ENCODE measurements around the gene CHKA. TPM values are rescaled to one million over a fixed set of nuclear protein-coding genes. Genes with fewer than 3 reads are reported as not detected.
A peak's percentile ranks its signal among the peaks of the same experiment; 100 is the strongest.

Gene CHKA
- total RNA-seq, 1 donor from 2014 or later = 18.2 TPM

DNA sequence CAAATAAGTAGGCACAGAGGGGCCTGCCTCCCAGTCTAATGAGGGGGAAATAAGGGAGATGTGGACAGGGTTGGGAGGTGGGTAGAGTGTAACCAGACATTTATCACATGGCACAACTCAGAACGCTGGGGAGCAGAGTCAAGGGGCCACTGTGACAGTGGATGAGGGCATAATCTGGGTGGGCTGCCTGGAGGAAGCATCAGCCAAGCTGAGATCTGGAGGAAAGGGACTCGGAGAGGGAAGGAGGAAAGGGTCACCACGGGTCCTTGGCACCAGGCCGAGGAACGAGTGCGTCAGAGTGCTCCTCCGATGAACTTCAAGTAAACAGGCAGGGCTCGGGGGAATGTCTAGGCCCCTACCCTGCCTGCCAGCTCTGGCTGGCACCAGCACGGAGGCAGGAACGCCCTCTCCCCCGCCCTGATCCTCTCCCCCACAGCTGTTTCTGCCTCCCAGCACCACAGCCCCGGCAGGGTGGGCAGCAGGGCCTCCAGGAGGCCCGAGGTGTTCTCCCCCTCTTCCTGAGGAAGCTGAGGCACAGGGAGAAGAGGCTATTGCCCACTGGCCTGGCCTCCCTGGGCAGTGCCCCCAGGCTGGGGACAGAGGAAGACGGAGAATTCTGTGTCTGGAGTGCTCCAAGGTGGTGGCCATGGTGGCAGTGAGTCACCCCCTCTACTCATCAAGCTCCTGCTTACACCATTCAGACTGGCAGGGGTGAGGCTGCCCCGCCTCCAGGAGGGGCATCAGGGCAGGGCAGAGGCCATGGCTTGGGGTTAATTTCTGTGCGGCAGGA is 106.8 kb downstream of the CHKA start:
- Histone ChIP-seq H3K9me3 (no peaks in the 10 kb centered on the region), H3K27ac (peak overlapping the region; percentile 85), H3K27me3 (no peaks in the 10 kb centered on the region), H3K36me3 (no peaks in the 10 kb centered on the region), H3K4me1 (peaks cover 72% of the 10 kb centered on the region), H3K4me3 (no peak overlapping the region)
- no peak for TF ChIP-seq POLR2A (IDR thresholded peaks at IDR 0.05)
- TF ChIP-seq POLR2AphosphoS5 (IDR thresholded peaks at IDR 0.05; ENCODE audit: insufficient read depth in 1 of 2, low read depth in 1 of 2) = peak in 1 of 2 donors; percentile 56
- TF ChIP-seq, protein P1, sequence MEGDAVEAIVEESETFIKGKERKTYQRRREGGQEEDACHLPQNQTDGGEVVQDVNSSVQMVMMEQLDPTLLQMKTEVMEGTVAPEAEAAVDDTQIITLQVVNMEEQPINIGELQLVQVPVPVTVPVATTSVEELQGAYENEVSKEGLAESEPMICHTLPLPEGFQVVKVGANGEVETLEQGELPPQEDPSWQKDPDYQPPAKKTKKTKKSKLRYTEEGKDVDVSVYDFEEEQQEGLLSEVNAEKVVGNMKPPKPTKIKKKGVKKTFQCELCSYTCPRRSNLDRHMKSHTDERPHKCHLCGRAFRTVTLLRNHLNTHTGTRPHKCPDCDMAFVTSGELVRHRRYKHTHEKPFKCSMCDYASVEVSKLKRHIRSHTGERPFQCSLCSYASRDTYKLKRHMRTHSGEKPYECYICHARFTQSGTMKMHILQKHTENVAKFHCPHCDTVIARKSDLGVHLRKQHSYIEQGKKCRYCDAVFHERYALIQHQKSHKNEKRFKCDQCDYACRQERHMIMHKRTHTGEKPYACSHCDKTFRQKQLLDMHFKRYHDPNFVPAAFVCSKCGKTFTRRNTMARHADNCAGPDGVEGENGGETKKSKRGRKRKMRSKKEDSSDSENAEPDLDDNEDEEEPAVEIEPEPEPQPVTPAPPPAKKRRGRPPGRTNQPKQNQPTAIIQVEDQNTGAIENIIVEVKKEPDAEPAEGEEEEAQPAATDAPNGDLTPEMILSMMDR (IDR thresholded peaks at IDR 0.05) = no peak
- intact Hi-C loops (cut with DNase I) = no loop called here
- DNase-seq (ENCODE audit: extremely low spot score in 2 of 2) = no peak

DNA sequence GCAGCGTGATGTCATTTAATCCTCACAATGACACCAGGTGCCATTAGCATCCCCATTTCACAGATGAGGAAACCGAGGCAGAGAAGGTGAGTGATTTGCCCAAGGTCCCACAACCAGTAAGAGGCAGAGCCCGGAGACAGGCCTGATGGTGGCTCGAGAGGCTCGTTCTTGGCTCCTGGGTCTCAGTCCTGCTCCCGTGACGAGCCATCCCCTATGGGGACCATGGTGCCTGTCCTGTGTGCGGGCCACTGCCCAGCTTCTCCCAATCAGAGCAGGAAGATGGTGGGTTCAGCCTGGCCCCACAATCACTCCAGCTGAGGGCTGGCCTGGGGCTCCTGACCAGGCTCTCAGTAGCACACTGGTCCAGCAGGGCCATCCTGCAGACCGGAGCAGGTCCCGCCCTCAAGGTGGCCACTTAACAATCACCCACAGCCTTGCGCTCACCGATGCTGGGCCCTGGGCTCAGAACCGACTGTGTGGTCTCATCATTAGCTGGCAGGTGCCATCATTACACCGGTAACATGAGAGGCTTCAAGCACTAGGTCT is 107.5 kb downstream of the CHKA start:
- intact Hi-C loops (cut with DNase I) = no loop called here
- DNase-seq (ENCODE audit: extremely low spot score in 2 of 2) = no peak
- H3K4me1 ChIP-seq = peaks cover 79% of the 10 kb centered on the region
- TF ChIP-seq POLR2AphosphoS5 (IDR thresholded peaks at IDR 0.05; ENCODE audit: insufficient read depth in 1 of 2, low read depth in 1 of 2) (no peak), POLR2A (IDR thresholded peaks at IDR 0.05) (no peak)
- TF ChIP-seq, protein P1 (IDR thresholded peaks at IDR 0.05) = no peak
- no peaks in the 10 kb centered on the region for H3K9me3 ChIP-seq
- no peak overlapping the region for H3K4me3 ChIP-seq
- no peaks in the 10 kb centered on the region for H3K36me3 ChIP-seq
- H3K27ac ChIP-seq = peak overlapping the region; percentile 85
- H3K27me3 ChIP-seq = no peaks in the 10 kb centered on the region

DNA sequence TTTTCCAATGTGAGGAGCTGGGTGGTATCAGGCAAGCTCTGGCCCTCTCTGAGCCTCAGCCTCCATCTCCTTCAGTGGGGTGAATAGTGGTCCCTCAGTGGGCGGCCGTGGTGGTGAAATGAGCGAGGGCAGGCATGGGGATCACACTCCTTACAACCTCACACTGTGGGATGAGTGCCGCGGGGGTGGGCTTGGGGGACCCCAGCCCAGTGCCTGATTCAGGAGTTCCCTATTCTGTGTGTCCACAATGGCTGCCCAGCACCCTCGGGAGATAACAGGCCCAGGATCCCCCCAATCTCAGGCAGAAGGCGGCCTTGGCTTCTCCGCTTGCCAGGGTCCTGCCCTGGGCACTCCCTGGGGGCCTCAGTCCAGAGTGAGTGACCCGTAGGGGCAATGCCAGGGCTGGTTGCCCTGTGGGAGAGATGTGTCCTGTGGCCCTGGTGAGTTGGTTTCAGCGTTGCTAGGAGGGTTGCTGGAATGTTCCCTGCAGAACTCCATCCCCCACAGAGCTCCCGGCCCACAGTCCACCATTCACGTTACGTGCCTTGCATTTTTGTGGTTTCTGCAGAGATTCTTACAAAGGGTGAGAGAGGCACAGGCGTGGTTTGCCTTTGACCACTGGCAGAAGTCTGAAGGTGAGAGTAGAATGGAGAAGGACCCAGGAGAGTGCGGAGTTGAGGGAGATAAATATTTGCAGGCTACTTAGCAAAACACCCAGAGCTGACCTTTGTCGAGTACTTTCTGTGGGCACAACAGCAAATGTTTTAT is 108.2 kb downstream of the CHKA start:
- no peaks in the 10 kb centered on the region for H3K27me3 ChIP-seq
- no peaks in the 10 kb centered on the region for H3K36me3 ChIP-seq
- H3K4me1 ChIP-seq = peaks cover 85% of the 10 kb centered on the region
- no peak overlapping the region for H3K4me3 ChIP-seq
- TF ChIP-seq, protein P1 (IDR thresholded peaks at IDR 0.05) = no peak
- TF ChIP-seq POLR2AphosphoS5 (IDR thresholded peaks at IDR 0.05; ENCODE audit: insufficient read depth in 1 of 2, low read depth in 1 of 2) (no peak), POLR2A (IDR thresholded peaks at IDR 0.05) (no peak)
- intact Hi-C loops (cut with DNase I) = no loop called here
- H3K9me3 ChIP-seq = no peaks in the 10 kb centered on the region
- no peak for DNase-seq (ENCODE audit: extremely low spot score in 2 of 2)
- peak overlapping the region; percentile 85 for H3K27ac ChIP-seq

DNA sequence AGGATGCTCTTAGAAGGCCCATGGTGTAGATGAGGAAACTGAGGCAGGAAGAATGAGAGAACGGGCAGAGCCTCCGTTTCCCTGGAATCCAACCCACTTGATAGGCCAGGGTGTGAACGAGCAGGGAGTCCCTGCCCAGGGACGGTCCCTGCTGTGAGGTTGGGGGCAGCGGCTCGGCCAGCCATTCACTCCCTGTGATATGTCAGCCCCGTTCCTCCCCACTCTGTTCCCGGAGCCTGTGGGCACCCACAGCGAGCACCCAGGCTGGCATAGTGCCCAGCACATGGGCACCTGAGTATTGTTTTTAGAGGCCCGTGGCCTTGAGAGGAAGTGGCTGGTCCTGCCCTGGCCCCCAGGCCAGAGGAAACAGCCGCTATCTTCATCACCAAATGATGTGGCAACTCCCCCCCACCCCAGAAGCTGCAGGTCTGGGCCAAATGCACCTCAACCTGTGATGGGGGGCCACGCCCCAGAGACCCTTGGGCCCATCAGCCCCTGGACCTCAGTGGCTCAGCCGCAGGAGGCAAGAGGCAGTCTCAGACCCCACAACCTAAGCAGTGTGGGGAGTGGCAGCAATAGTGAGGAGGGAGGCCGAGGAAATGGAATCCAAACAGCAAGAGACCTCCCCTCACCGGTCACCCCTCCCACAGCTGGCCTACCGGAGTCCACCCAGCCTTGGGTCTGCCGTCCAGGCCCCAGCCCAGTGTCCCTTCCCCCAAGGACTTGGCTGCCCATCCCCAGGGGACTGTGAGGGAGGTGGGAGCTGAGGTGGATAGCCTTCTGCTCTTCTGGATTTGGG is 108.9 kb downstream of the CHKA start:
- H3K36me3 ChIP-seq = no peaks in the 10 kb centered on the region
- peaks cover 86% of the 10 kb centered on the region for H3K4me1 ChIP-seq
- no peak for TF ChIP-seq POLR2AphosphoS5 (IDR thresholded peaks at IDR 0.05; ENCODE audit: insufficient read depth in 1 of 2, low read depth in 1 of 2)
- TF ChIP-seq, protein P1 (IDR thresholded peaks at IDR 0.05) = no peak
- H3K9me3 ChIP-seq = no peaks in the 10 kb centered on the region
- H3K27me3 ChIP-seq = no peaks in the 10 kb centered on the region
- H3K27ac ChIP-seq = peak overlapping the region; percentile 85
- intact Hi-C loops (cut with DNase I) = no loop called here
- DNase-seq (ENCODE audit: extremely low spot score in 2 of 2) = no peak
- no peak overlapping the region for H3K4me3 ChIP-seq

Data from vagina (tissue), 2 donors.